HEK293 (cell line): ENCODE measurements around the gene ADAM8.

Source experiments
- CTCF ChIA-PET: fragments of 350-600 bp; formaldehyde crosslinking; extraction: SDS; loops from one replicate; lab custom pipeline; 2021; ENCODE audit warnings: antibody characterized with exemption; lab: Yijun Ruan, JAX
- POLR2A ChIA-PET: fragments of 300-600 bp; formaldehyde crosslinking; extraction: SDS; loops from one replicate; lab custom pipeline; 2020; ENCODE audit warnings: antibody characterized with exemption, inconsistent platforms; lab: Yijun Ruan, JAX
- H3K27ac ChIP-seq: fragments of 200-500 bp; sonication (Bioruptor generic); 2 replicates; pipeline ENCODE4 v1.5.1; 2014; ENCODE audit warnings: low read depth, low read length, control low read depth, inconsistent platforms; ENCODE audit errors: extremely low read depth
- H3K36me3 ChIP-seq, 2 experiments: fragments of 200-500 bp in 1 of 2; sonication (Bioruptor generic) in 1 of 2; 1 replicate in 1 of 2; 2 replicates in 1 of 2; pipeline ENCODE4 v1.5.1; 2014 to 2017; ENCODE audit warnings: inconsistent platforms in 2 of 2, low read length in 2 of 2; ENCODE audit not compliant: control insufficient read depth in 2 of 2, insufficient read depth in 1 of 2
- H3K4me1 ChIP-seq: fragments of 200-500 bp; sonication (Bioruptor generic); 2 replicates; pipeline ENCODE4 v1.5.1; 2014; ENCODE audit warnings: mild to moderate bottlenecking, low read length, inconsistent platforms; ENCODE audit not compliant: control insufficient read depth, insufficient read depth
- H3K4me3 ChIP-seq: 2 replicates; pipeline ENCODE4 v1.5.1; 2011; ENCODE audit warnings: low read depth, mild to moderate bottlenecking, control low read depth, low read length, moderate library complexity
- H3K9me3 ChIP-seq: fragments of 200-500 bp; sonication (Bioruptor generic); 2 replicates; pipeline ENCODE4 v1.5.1; 2014; ENCODE audit warnings: low read depth, low read length, inconsistent platforms; ENCODE audit not compliant: control insufficient read depth, insufficient read depth
- BCL11A ChIP-seq: fragments of 450-650 bp; formaldehyde crosslinking; IDR thresholded peaks from 2 replicates; pipeline ENCODE4 v1.5.1; 2016; ENCODE audit warnings: low read depth, missing biosample characterization, missing genetic modification characterization
- EGR2 ChIP-seq: fragments of 450-650 bp; formaldehyde crosslinking; IDR thresholded peaks from 2 replicates; pipeline ENCODE4 v1.5.1; 2016; ENCODE audit warnings: low read depth, missing biosample characterization, missing genetic modification characterization
- FEZF1 ChIP-seq: fragments of 450-650 bp; formaldehyde crosslinking; IDR thresholded peaks from 2 replicates; pipeline ENCODE4 v1.5.1; 2016; ENCODE audit warnings: missing biosample characterization, missing genetic modification characterization
- GLIS1 ChIP-seq: fragments of 450-650 bp; formaldehyde crosslinking; IDR thresholded peaks from 2 replicates; pipeline ENCODE4 v1.5.1; 2016; ENCODE audit warnings: missing biosample characterization, missing genetic modification characterization
- HOXD13 ChIP-seq: sonication (generic); formaldehyde crosslinking; IDR thresholded peaks from 2 replicates; pipeline ENCODE4 v1.8.0; 2022; ENCODE audit warnings: missing genetic modification reagents, borderline replicate concordance
- KLF1 ChIP-seq: fragments of 450-650 bp; formaldehyde crosslinking; IDR thresholded peaks from 2 replicates; pipeline ENCODE4 v1.5.1; 2016; ENCODE audit warnings: missing biosample characterization, missing genetic modification characterization
- RBAK ChIP-seq: fragments of 450-650 bp; formaldehyde crosslinking; IDR thresholded peaks from 2 replicates; pipeline ENCODE4 v1.5.1; 2016; ENCODE audit warnings: missing biosample characterization, missing genetic modification characterization
- REPIN1 ChIP-seq: fragments of 450-650 bp; formaldehyde crosslinking; IDR thresholded peaks from 2 replicates; pipeline ENCODE4 v1.5.1; 2017; ENCODE audit warnings: missing biosample characterization, missing genetic modification characterization, low read depth
- SP2 ChIP-seq: fragments of 450-650 bp; formaldehyde crosslinking; IDR thresholded peaks from 2 replicates; pipeline ENCODE4 v1.5.1; 2016; ENCODE audit warnings: missing biosample characterization, missing genetic modification characterization
- SP7 ChIP-seq: fragments of 450-650 bp; formaldehyde crosslinking; IDR thresholded peaks from 2 replicates; pipeline ENCODE4 v1.5.1; 2016; ENCODE audit warnings: missing biosample characterization, missing genetic modification characterization
- ZBTB17 ChIP-seq: fragments of 450-650 bp; formaldehyde crosslinking; IDR thresholded peaks from 2 replicates; pipeline ENCODE4 v1.5.1; 2016; ENCODE audit warnings: missing biosample characterization, missing genetic modification characterization
- ZBTB7A ChIP-seq: fragments of 450-650 bp; formaldehyde crosslinking; IDR thresholded peaks from 2 replicates; pipeline ENCODE4 v1.5.1; 2016; ENCODE audit warnings: low read depth, missing biosample characterization, missing genetic modification characterization
- ZEB2 ChIP-seq: fragments of 450-650 bp; formaldehyde crosslinking; IDR thresholded peaks from 2 replicates; pipeline ENCODE4 v1.5.1; 2016; ENCODE audit warnings: missing biosample characterization, missing genetic modification characterization
- ZFHX2 ChIP-seq: fragments of 450-650 bp; formaldehyde crosslinking; conservative IDR thresholded peaks from 2 replicates; pipeline ENCODE4 v1.5.1; 2016; ENCODE audit warnings: missing biosample characterization, missing genetic modification characterization
- ZIC2 ChIP-seq: fragments of 450-650 bp; formaldehyde crosslinking; IDR thresholded peaks from 2 replicates; pipeline ENCODE4 v1.5.1; 2016; ENCODE audit warnings: missing biosample characterization, missing genetic modification characterization
- ZNF10 ChIP-seq: fragments of 450-650 bp; formaldehyde crosslinking; IDR thresholded peaks from 2 replicates; pipeline ENCODE4 v1.5.1; 2017; ENCODE audit warnings: missing biosample characterization, missing genetic modification characterization
- ZNF16 ChIP-seq: fragments of 450-650 bp; formaldehyde crosslinking; IDR thresholded peaks from 2 replicates; pipeline ENCODE4 v1.5.1; 2016; ENCODE audit warnings: low read depth, missing biosample characterization, missing genetic modification characterization
- ZNF214 ChIP-seq: fragments of 450-650 bp; formaldehyde crosslinking; IDR thresholded peaks from 2 replicates; pipeline ENCODE4 v1.5.1; 2017; ENCODE audit warnings: missing biosample characterization, mild to moderate bottlenecking, missing genetic modification characterization, borderline replicate concordance
- ZNF600 ChIP-seq: fragments of 450-650 bp; formaldehyde crosslinking; IDR thresholded peaks from 2 replicates; pipeline ENCODE4 v1.5.1; 2016; ENCODE audit warnings: missing biosample characterization, missing genetic modification characterization
- ZNF830 ChIP-seq: fragments of 450-650 bp; IDR thresholded peaks from 2 replicates; pipeline ENCODE4 v1.5.0; 2018; ENCODE audit warnings: missing biosample characterization, missing genetic modification characterization, low read depth, mild to moderate bottlenecking, moderate library complexity
- TF ChIP-seq, protein P1 (sequence below): fragments of 450-650 bp; formaldehyde crosslinking; IDR thresholded peaks from 2 replicates; pipeline ENCODE4 v1.5.1; 2016; ENCODE audit warnings: missing biosample characterization, missing genetic modification characterization

Gene ADAM8

DNA sequence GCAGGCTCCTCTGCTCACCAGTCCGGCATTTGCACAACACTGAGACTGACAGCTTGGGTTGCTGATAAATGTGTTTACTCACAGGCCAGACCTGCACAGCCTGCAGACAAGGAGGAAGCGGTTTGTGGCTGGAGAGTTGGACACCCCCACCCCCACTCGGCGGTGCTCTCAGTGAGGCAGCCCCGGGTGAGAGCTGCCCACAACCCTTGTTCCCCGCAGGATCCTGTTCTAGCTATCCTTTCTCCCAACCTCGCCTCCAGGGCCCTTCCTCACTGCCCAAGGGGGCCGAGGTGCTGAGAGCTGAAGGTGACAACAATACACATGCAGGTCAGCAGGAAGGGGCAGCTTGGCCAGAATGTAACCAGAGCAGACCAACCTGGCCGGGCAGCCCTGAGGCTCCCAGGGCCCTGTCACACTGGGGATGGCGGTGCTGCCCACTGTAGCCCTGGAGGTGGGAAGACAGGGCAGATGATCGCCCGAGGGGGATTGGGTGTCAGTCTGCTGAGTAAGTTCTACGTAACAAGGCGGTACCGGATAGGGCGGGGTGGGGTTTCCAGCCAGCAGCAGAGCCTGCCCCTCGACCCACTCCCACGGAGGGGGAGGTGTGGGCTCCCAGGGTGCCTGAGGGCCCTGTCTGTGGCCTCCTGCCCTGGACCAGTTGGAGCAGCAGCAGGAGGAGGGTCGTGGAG is 2.1 kb upstream of the ADAM8 start:
- no peak overlapping the region for H3K4me3 ChIP-seq
- TF ChIP-seq ZNF600 (tag by site-specific recombination), result peak; percentile 3
- no peak for TF ChIP-seq FEZF1
- 0 out of 2 replicates have a peak, but pooled peaks have one; percentile 9 for TF ChIP-seq GLIS1 (tag by site-specific recombination)
- TF ChIP-seq SP2 (tag by site-specific recombination), result 0 out of 2 replicates have a peak, but pooled peaks have one; percentile 18
- TF ChIP-seq ZNF16 (tag by site-specific recombination), result no peak
- TF ChIP-seq KLF1 (tag by site-specific recombination), result peak; percentile 53; the same call in 1 of the 2 replicates
- peak; percentile 89 for TF ChIP-seq EGR2 (tag by site-specific recombination)
- TF ChIP-seq ZFHX2, result peak; percentile 81
- no peak for TF ChIP-seq ZNF830 (tag by site-specific recombination)
- TF ChIP-seq, protein P1, sequence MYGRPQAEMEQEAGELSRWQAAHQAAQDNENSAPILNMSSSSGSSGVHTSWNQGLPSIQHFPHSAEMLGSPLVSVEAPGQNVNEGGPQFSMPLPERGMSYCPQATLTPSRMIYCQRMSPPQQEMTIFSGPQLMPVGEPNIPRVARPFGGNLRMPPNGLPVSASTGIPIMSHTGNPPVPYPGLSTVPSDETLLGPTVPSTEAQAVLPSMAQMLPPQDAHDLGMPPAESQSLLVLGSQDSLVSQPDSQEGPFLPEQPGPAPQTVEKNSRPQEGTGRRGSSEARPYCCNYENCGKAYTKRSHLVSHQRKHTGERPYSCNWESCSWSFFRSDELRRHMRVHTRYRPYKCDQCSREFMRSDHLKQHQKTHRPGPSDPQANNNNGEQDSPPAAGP (tag by site-specific recombination), result peak; percentile 59; the same call in 1 of the 2 replicates
- TF ChIP-seq ZIC2 (tag by site-specific recombination), result 0 out of 2 replicates have a peak, but pooled peaks have one; percentile 34
- TF ChIP-seq ZBTB17 (tag by site-specific recombination), result 0 out of 2 replicates have a peak, but pooled peaks have one; percentile 11
- no peak for TF ChIP-seq BCL11A
- peaks cover 0 to 49% of the 10 kb centered on the region in 2 experiments; a peak in 1 of 3 replicates for H3K36me3 ChIP-seq
- ChIA-PET CTCF (interaction anchor here (0.7 to 1.8 kb wide), 5 partner anchors 11 to 375 kb away, joined by 3 to 7 read pairs (median 3); no protein-coding TSS in a partner anchor), POLR2A (no interaction called here)
- no peak overlapping the region for H3K27ac ChIP-seq
- H3K4me1 ChIP-seq, result no peaks in the 10 kb centered on the region
- no peaks in the 10 kb centered on the region for H3K9me3 ChIP-seq

DNA sequence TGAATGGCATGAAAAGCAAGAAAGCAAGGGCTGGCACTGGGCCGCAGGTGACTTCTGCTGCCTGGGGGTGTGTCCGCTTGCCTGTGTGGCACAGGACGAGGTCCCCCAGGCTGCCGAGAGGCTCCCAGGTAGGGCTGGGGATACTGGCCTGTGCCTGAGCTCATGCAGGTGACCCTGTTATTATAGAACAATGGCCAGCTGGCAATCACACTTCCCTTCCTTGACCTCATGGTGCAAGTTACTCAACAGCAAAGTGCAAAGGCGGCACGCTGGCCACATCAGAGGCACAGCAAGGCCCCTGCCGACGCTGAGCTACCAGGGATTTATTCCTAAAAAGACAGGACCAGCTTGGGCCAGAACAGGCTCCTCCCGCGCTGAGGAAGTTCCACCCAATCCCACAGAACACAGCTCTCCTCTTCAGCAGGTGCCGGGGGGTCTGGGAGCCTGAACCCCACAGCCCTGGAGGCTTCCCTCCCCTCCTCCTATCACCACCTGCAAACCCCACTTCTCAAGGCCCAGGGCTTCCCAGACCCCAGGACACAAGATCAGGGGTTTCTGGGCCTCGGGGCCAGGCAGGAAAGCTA is 1.4 kb upstream of the ADAM8 start:
- Histone ChIP-seq H3K4me1 (no peaks in the 10 kb centered on the region), H3K4me3 (no peak overlapping the region), H3K9me3 (no peaks in the 10 kb centered on the region), H3K27ac (no peak overlapping the region), H3K36me3 (peaks cover 0 to 43% of the 10 kb centered on the region in 2 experiments; a peak in 1 of 3 replicates)
- TF ChIP-seq ZNF600 (tag by site-specific recombination) (peak; percentile 72; the same call in 1 of the 2 replicates), ZNF10 (tag by site-specific recombination) (peak; percentile 34; the same call in 1 of the 2 replicates), SP7 (tag by site-specific recombination) (no peak), ZBTB7A (tag by site-specific recombination) (no peak), ZEB2 (tag by site-specific recombination) (no peak), REPIN1 (tag by site-specific recombination) (no peak), RBAK (tag by site-specific recombination) (no peak), ZNF214 (tag by site-specific recombination) (no peak), HOXD13 (CRISPR knock-in tag) (no peak)
- CTCF ChIA-PET, result interaction anchor here (0.7 to 1.8 kb wide), 5 partner anchors 12 to 375 kb away, joined by 3 to 7 read pairs (median 3); no protein-coding TSS in a partner anchor
- POLR2A ChIA-PET, result no interaction called here
